HepG2 (cell line): Measurements from ENCODE around the gene BCDIN3D. TPM values are rescaled to one million over a fixed set of nuclear protein-coding genes. Genes with fewer than 3 reads are reported as not detected.
A peak's percentile ranks its signal among the peaks of the same experiment; 100 is the strongest.

Experiments used
- CEBPG ChIP-seq: IDR thresholded peaks from 2 replicates; pipeline ENCODE4 v1.6.1; 2016
- ETV6 ChIP-seq: sonication (generic); formaldehyde crosslinking; conservative IDR thresholded peaks from 2 replicates; pipeline ENCODE4 v1.4.0; 2020; ENCODE audit warnings: missing genetic modification reagents
- MATR3 ChIP-seq: sonication (generic); formaldehyde crosslinking; IDR thresholded peaks from 2 replicates; pipeline ENCODE4 v1.4.0; 2020; ENCODE audit warnings: missing genetic modification reagents
- MZF1 ChIP-seq: sonication (generic); formaldehyde crosslinking; IDR thresholded peaks from 2 replicates; pipeline ENCODE4 v1.8.1; 2023; ENCODE audit warnings: mild to moderate bottlenecking, missing genetic modification reagents, borderline replicate concordance
- NCOA2 ChIP-seq: sonication (generic); formaldehyde crosslinking; IDR thresholded peaks from 2 replicates; pipeline ENCODE4 v1.8.0; 2022; ENCODE audit warnings: inconsistent platforms
- RBFOX2 ChIP-seq: fragments of 200-400 bp; formaldehyde crosslinking; IDR thresholded peaks from 2 replicates; pipeline ENCODE4 v1.6.1; 2017; ENCODE audit warnings: low read depth, mild to moderate bottlenecking, low read length
- SAP130 ChIP-seq: IDR thresholded peaks from 2 replicates; pipeline ENCODE4 v1.6.1; 2016; ENCODE audit warnings: low read depth
- SMC3 ChIP-seq: IDR thresholded peaks from 2 replicates; pipeline ENCODE4 v1.6.1; 2011; ENCODE audit warnings: low read length, improper control_type of control experiment
- STAG1 ChIP-seq: sonication (generic); formaldehyde crosslinking; IDR thresholded peaks from 2 replicates; pipeline ENCODE4 v1.4.0; 2020; ENCODE audit warnings: missing genetic modification reagents
- ZNF136 ChIP-seq: sonication (generic); formaldehyde crosslinking; IDR thresholded peaks from 2 replicates; pipeline ENCODE4 v1.8.1; 2022; ENCODE audit warnings: low read depth, mild to moderate bottlenecking, moderate library complexity, missing genetic modification reagents
- ZNF333 ChIP-seq: sonication (generic); formaldehyde crosslinking; IDR thresholded peaks from 2 replicates; pipeline ENCODE4 v1.4.0; 2020; ENCODE audit warnings: mild to moderate bottlenecking, missing genetic modification reagents, borderline replicate concordance
- polyA plus RNA-seq, 8 experiments: library from polyadenylated mRNA; depleted of rRNA in 3 of 8; stranded (reverse) in 7 of 8; unstranded in 1 of 8; fragments of >200 nt; fragmentation: Illumina TruSeq in 4 of 8; extraction: Trizol in 4 of 8; gene quantifications; 2 replicates each; pipeline versions ENCODE4 v1.2.1 to v1.2.3, GENCODE V29; 2011 to 2016; ENCODE audit warnings: low read depth in 4 of 8, missing spikeins in 1 of 8, mixed read lengths in 1 of 8; ENCODE audit not compliant: insufficient read depth in 1 of 8
- total RNA-seq, 5 experiments: library from RNA; depleted of rRNA; stranded (reverse); fragments of >200 nt; fragmentation: Illumina TruSeq; extraction: Trizol; gene quantifications; 2 replicates each; pipeline ENCODE4 v1.2.3, GENCODE V29; 2016; ENCODE audit warnings: low read depth in 1 of 5
- TF ChIP-seq, protein P1 (sequence below): sonication (generic); formaldehyde crosslinking; conservative IDR thresholded peaks from 2 replicates; pipeline ENCODE4 v1.8.0; 2022; ENCODE audit warnings: mild to moderate bottlenecking, moderate library complexity, missing genetic modification reagents
- TF ChIP-seq, protein P2 (sequence below): sonication (generic); formaldehyde crosslinking; IDR thresholded peaks from 2 replicates; pipeline ENCODE4 v1.4.0; 2020; ENCODE audit warnings: missing genetic modification reagents, borderline replicate concordance
- TF ChIP-seq, protein P3 (sequence below): sonication (generic); formaldehyde crosslinking; IDR thresholded peaks from 2 replicates; pipeline ENCODE4 v1.9.0; 2021; ENCODE audit warnings: missing genetic modification reagents, borderline replicate concordance
- TF ChIP-seq, protein P4 (sequence below): sonication (generic); formaldehyde crosslinking; IDR thresholded peaks from 2 replicates; pipeline ENCODE4 v1.9.0; 2021; ENCODE audit warnings: mild to moderate bottlenecking, missing genetic modification reagents

BCDIN3D gene
- total and polyA plus RNA-seq, 2 of the 13 experiments (the other 11 are each of a cell fraction or from before 2014, with no cell fraction given): 2.2 to 2.5 TPM

DNA sequence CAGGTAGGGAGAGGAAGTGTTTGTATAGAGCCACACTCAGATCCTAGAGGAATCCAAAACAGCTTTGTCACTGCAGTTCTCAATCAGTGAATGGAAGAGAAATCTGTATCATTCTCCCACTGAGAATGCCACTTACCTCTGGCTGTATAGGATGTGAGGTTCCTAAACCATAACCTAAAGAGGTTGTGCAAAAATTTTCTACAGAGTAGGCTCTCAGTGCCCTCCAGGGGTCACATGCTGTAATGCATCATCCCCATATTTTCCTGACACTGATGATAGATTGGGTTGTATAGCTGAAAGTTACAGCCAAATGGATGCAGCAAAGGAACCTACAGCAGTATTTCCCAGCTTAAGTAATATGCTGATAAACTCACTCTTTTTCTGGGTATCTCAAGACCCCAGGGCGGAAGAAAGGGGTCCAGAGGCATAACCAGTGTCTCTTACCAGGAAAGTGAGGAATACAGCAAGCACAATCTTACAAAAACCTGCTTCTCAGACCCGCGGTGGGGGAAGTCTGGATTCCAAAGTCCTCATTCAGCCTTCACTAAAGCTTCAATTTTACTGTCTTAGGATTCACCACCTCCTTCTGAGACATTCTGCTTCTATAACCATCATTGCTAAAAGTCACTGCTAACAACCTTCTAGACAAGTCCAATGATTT is 3.8 kb downstream of the BCDIN3D start (continued):
- TF ChIP-seq, protein P1, sequence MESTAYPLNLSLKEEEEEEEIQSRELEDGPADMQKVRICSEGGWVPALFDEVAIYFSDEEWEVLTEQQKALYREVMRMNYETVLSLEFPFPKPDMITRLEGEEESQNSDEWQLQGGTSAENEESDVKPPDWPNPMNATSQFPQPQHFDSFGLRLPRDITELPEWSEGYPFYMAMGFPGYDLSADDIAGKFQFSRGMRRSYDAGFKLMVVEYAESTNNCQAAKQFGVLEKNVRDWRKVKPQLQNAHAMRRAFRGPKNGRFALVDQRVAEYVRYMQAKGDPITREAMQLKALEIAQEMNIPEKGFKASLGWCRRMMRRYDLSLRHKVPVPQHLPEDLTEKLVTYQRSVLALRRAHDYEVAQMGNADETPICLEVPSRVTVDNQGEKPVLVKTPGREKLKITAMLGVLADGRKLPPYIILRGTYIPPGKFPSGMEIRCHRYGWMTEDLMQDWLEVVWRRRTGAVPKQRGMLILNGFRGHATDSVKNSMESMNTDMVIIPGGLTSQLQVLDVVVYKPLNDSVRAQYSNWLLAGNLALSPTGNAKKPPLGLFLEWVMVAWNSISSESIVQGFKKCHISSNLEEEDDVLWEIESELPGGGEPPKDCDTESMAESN (CRISPR knock-in tag): no peak
- TF ChIP-seq RBFOX2 (no peak), SMC3 (peak; percentile 88), NCOA2 (CRISPR knock-in tag) (no peak), ZNF333 (CRISPR knock-in tag) (no peak), MATR3 (CRISPR knock-in tag) (no peak), CEBPG (0 out of 2 replicates have a peak, but pooled peaks have one; percentile 39), STAG1 (peak; percentile 83), ETV6 (CRISPR knock-in tag) (no peak), SAP130 (0 out of 2 replicates have a peak, but pooled peaks have one; percentile 9), MZF1 (no peak), ZNF136 (CRISPR knock-in tag) (no peak)
- TF ChIP-seq, protein P2, sequence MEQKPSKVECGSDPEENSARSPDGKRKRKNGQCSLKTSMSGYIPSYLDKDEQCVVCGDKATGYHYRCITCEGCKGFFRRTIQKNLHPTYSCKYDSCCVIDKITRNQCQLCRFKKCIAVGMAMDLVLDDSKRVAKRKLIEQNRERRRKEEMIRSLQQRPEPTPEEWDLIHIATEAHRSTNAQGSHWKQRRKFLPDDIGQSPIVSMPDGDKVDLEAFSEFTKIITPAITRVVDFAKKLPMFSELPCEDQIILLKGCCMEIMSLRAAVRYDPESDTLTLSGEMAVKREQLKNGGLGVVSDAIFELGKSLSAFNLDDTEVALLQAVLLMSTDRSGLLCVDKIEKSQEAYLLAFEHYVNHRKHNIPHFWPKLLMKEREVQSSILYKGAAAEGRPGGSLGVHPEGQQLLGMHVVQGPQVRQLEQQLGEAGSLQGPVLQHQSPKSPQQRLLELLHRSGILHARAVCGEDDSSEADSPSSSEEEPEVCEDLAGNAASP (CRISPR knock-in tag): 0 out of 2 replicates have a peak, but pooled peaks have one; percentile 14
- TF ChIP-seq, protein P3, sequence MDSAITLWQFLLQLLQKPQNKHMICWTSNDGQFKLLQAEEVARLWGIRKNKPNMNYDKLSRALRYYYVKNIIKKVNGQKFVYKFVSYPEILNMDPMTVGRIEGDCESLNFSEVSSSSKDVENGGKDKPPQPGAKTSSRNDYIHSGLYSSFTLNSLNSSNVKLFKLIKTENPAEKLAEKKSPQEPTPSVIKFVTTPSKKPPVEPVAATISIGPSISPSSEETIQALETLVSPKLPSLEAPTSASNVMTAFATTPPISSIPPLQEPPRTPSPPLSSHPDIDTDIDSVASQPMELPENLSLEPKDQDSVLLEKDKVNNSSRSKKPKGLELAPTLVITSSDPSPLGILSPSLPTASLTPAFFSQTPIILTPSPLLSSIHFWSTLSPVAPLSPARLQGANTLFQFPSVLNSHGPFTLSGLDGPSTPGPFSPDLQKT (CRISPR knock-in tag): no peak
- TF ChIP-seq, protein P4, sequence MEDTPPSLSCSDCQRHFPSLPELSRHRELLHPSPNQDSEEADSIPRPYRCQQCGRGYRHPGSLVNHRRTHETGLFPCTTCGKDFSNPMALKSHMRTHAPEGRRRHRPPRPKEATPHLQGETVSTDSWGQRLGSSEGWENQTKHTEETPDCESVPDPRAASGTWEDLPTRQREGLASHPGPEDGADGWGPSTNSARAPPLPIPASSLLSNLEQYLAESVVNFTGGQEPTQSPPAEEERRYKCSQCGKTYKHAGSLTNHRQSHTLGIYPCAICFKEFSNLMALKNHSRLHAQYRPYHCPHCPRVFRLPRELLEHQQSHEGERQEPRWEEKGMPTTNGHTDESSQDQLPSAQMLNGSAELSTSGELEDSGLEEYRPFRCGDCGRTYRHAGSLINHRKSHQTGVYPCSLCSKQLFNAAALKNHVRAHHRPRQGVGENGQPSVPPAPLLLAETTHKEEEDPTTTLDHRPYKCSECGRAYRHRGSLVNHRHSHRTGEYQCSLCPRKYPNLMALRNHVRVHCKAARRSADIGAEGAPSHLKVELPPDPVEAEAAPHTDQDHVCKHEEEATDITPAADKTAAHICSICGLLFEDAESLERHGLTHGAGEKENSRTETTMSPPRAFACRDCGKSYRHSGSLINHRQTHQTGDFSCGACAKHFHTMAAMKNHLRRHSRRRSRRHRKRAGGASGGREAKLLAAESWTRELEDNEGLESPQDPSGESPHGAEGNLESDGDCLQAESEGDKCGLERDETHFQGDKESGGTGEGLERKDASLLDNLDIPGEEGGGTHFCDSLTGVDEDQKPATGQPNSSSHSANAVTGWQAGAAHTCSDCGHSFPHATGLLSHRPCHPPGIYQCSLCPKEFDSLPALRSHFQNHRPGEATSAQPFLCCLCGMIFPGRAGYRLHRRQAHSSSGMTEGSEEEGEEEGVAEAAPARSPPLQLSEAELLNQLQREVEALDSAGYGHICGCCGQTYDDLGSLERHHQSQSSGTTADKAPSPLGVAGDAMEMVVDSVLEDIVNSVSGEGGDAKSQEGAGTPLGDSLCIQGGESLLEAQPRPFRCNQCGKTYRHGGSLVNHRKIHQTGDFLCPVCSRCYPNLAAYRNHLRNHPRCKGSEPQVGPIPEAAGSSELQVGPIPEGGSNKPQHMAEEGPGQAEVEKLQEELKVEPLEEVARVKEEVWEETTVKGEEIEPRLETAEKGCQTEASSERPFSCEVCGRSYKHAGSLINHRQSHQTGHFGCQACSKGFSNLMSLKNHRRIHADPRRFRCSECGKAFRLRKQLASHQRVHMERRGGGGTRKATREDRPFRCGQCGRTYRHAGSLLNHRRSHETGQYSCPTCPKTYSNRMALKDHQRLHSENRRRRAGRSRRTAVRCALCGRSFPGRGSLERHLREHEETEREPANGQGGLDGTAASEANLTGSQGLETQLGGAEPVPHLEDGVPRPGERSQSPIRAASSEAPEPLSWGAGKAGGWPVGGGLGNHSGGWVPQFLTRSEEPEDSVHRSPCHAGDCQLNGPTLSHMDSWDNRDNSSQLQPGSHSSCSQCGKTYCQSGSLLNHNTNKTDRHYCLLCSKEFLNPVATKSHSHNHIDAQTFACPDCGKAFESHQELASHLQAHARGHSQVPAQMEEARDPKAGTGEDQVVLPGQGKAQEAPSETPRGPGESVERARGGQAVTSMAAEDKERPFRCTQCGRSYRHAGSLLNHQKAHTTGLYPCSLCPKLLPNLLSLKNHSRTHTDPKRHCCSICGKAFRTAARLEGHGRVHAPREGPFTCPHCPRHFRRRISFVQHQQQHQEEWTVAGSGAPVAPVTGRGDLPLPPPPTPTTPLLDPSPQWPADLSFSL (CRISPR knock-in tag): no peak
